ENCODE measurements around the gene RAB29. TPM values are rescaled to one million over a fixed set of nuclear protein-coding genes. Genes with fewer than 3 reads are reported as not detected.
A peak's percentile ranks its signal among the peaks of the same experiment; 100 is the strongest.

The RAB29 gene
- total and polyA plus RNA-seq, 9 of the 15 experiments (the other 6 are each of a cell fraction or from before 2014, with no cell fraction given), result 6.3 to 17.6 (median 8.0) TPM

- TF ChIP-seq, protein P1, sequence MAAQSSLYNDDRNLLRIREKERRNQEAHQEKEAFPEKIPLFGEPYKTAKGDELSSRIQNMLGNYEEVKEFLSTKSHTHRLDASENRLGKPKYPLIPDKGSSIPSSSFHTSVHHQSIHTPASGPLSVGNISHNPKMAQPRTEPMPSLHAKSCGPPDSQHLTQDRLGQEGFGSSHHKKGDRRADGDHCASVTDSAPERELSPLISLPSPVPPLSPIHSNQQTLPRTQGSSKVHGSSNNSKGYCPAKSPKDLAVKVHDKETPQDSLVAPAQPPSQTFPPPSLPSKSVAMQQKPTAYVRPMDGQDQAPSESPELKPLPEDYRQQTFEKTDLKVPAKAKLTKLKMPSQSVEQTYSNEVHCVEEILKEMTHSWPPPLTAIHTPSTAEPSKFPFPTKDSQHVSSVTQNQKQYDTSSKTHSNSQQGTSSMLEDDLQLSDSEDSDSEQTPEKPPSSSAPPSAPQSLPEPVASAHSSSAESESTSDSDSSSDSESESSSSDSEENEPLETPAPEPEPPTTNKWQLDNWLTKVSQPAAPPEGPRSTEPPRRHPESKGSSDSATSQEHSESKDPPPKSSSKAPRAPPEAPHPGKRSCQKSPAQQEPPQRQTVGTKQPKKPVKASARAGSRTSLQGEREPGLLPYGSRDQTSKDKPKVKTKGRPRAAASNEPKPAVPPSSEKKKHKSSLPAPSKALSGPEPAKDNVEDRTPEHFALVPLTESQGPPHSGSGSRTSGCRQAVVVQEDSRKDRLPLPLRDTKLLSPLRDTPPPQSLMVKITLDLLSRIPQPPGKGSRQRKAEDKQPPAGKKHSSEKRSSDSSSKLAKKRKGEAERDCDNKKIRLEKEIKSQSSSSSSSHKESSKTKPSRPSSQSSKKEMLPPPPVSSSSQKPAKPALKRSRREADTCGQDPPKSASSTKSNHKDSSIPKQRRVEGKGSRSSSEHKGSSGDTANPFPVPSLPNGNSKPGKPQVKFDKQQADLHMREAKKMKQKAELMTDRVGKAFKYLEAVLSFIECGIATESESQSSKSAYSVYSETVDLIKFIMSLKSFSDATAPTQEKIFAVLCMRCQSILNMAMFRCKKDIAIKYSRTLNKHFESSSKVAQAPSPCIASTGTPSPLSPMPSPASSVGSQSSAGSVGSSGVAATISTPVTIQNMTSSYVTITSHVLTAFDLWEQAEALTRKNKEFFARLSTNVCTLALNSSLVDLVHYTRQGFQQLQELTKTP (IDR thresholded peaks at IDR 0.05; ENCODE audit: low read depth in 1 of 2, partially characterized antibody in 2 of 2), result peak; percentile 83 to 100
- no peak for TF ChIP-seq ATF1 (CRISPR knock-in tag; IDR thresholded peaks at IDR 0.05)
- TF ChIP-seq ATF1 (tag; IDR thresholded peaks at IDR 0.05), result peak; percentile 81
- no peak for TF ChIP-seq ZNF384 (IDR thresholded peaks at IDR 0.05; ENCODE audit: low read depth, low read length)
- no peak for TF ChIP-seq PCBP2 (IDR thresholded peaks at IDR 0.05; ENCODE audit: low read depth, low read length, poor library complexity, severe bottlenecking)
- TF ChIP-seq ATF3 (IDR thresholded peaks at IDR 0.05), result 0 out of 2 replicates have a peak, but pooled peaks have one; percentile 18
- no peak for TF ChIP-seq ATF3 (CRISPR knock-in tag; conservative IDR thresholded peaks at IDR 0.05)
- TF ChIP-seq ZNF518B (CRISPR knock-in tag; IDR thresholded peaks at IDR 0.05), result no peak
- TF ChIP-seq, protein P2, sequence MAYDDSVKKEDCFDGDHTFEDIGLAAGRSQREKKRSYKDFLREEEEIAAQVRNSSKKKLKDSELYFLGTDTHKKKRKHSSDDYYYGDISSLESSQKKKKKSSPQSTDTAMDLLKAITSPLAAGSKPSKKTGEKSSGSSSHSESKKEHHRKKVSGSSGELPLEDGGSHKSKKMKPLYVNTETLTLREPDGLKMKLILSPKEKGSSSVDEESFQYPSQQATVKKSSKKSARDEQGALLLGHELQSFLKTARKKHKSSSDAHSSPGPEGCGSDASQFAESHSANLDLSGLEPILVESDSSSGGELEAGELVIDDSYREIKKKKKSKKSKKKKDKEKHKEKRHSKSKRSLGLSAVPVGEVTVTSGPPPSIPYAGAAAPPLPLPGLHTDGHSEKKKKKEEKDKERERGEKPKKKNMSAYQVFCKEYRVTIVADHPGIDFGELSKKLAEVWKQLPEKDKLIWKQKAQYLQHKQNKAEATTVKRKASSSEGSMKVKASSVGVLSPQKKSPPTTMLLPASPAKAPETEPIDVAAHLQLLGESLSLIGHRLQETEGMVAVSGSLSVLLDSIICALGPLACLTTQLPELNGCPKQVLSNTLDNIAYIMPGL (CRISPR knock-in tag; IDR thresholded peaks at IDR 0.05), result no peak
- no peak for TF ChIP-seq PTTG1 (tag; IDR thresholded peaks at IDR 0.05; ENCODE audit: low read depth)
- no peak for TF ChIP-seq ZNF398 (CRISPR knock-in tag; IDR thresholded peaks at IDR 0.05)
- peak; percentile 42; the same call in 1 of the 2 replicates for TF ChIP-seq RB1 (IDR thresholded peaks at IDR 0.05; ENCODE audit: low read depth)
- peak; percentile 48 to 52 for TF ChIP-seq NRF1 (conservative IDR thresholded peaks at IDR 0.05 in 1 of 2, IDR thresholded peaks at IDR 0.05 in 1 of 2)
- TF ChIP-seq ZNF184 (CRISPR knock-in tag; IDR thresholded peaks at IDR 0.05), result no peak
These were observed at the start of gene RAB29 (continued) for GRCh38 chr1:205775015-205775716.

All from K562 (cell line).